Activated T-helper 1 cell treated with anti-CD3 and anti-CD28 coated beads, Interleukin-12 subunit alpha, Interleukin-12 subunit beta, Interleukin-2, Interleukin-4 antibody, amounts not matched to agents 30 ng/mL and 10 ng/mL and 1 ng/mL, durations not matched to agents 14 hours and 24 hours and 36 hours (primary cell): ENCODE data around the gene HNRNPDL. TPM values are rescaled to one million over a fixed set of nuclear protein-coding genes. Genes with fewer than 3 reads are reported as not detected.
A peak's percentile ranks its signal among the peaks of the same experiment; 100 is the strongest.
"Not testable (repeated sequence)": the region's sequence is repeated elsewhere in the genome, so short reads cannot be mapped to it uniquely, and the experiment has no call there.

Experiments used
- DNase-seq: peaks from one replicate; pipeline ENCODE4 v3.0.0; 2021; ENCODE audit warnings: low spot score
- H3K27ac Mint-ChIP-seq: one replicate; pipeline ENCODE4 v1.8.0; 2021; ENCODE audit warnings: mild to moderate bottlenecking, mixed read lengths
- H3K27me3 Mint-ChIP-seq: one replicate; pipeline ENCODE4 v1.8.0; 2022; ENCODE audit warnings: mild to moderate bottlenecking, moderate library complexity, mixed read lengths; ENCODE audit not compliant: insufficient read depth
- H3K36me3 Mint-ChIP-seq: one replicate; pipeline ENCODE4 v1.8.0; 2021; ENCODE audit warnings: low read depth, mixed read lengths
- H3K4me1 Mint-ChIP-seq: one replicate; pipeline ENCODE4 v1.8.0; 2021; ENCODE audit warnings: low read depth, mixed read lengths
- H3K4me3 Mint-ChIP-seq: one replicate; pipeline ENCODE4 v1.8.0; 2021; ENCODE audit warnings: mild to moderate bottlenecking, moderate library complexity, mixed read lengths
- H3K9me3 Mint-ChIP-seq: one replicate; pipeline ENCODE4 v1.8.0; 2021; ENCODE audit warnings: mixed read lengths
- intact Hi-C: fragments of 100-400 bp; cut with micrococcal nuclease; formaldehyde crosslinking; loops from one replicate; pipeline ENCODE4 v1.15.1; 2024
- total RNA-seq: library from RNA; stranded (reverse); gene quantifications from 2 replicates; pipeline ENCODE4 v1.2.3, GENCODE V29; 2022

Gene HNRNPDL
- total RNA-seq, 1 donor from 2014 or later, result 498 TPM

GRCh38 chr4:82429728-82430192, 502 bp downstream of the HNRNPDL start:
- no peaks in the 10 kb centered on the region for H3K9me3 Mint-ChIP-seq
- intact Hi-C loops, result loop anchor here (1.0 to 10.0 kb wide), 14 partner anchors 33 to 1026 kb away; partner anchors contain the start of genes COPS4, HELQ, LIN54 and RASGEF1B
- no peaks in the 10 kb centered on the region for H3K27me3 Mint-ChIP-seq
- peak overlapping the region; percentile 99 for H3K4me3 Mint-ChIP-seq
- peaks cover 56% of the 10 kb centered on the region for H3K36me3 Mint-ChIP-seq
- peak overlapping the region; percentile 99 for H3K27ac Mint-ChIP-seq
- peaks cover 67% of the 10 kb centered on the region for H3K4me1 Mint-ChIP-seq
- DNase-seq, result no peak

- H3K4me3 Mint-ChIP-seq, result peak overlapping the region; percentile 99
- peak; percentile 90 for DNase-seq
- peaks cover 69% of the 10 kb centered on the region for H3K4me1 Mint-ChIP-seq
- peaks cover 61% of the 10 kb centered on the region for H3K36me3 Mint-ChIP-seq
- peak overlapping the region; percentile 99 for H3K27ac Mint-ChIP-seq
- no peaks in the 10 kb centered on the region for H3K9me3 Mint-ChIP-seq
- intact Hi-C loops, result loop anchor here (1.0 to 2.0 kb wide), 3 partner anchors 55 to 471 kb away; partner anchors contain the start of gene THAP9
- no peaks in the 10 kb centered on the region for H3K27me3 Mint-ChIP-seq
Observed at GRCh38 chr4:82428969-82429727, 1.1 kb downstream of the HNRNPDL start.

- Mint-ChIP-seq H3K4me3 (peak overlapping the region; percentile 99), H3K4me1 (peaks cover 63% of the 10 kb centered on the region), H3K27me3 (no peaks in the 10 kb centered on the region), H3K27ac (peak overlapping the region; percentile 67), H3K9me3 (no peaks in the 10 kb centered on the region), H3K36me3 (peaks cover 62% of the 10 kb centered on the region)
- no peak for DNase-seq
- intact Hi-C loops, result loop anchor here (2.0 kb wide), 1 partner anchor 76 kb away; no protein-coding TSS in a partner anchor
Observed at GRCh38 chr4:82428526-82428968, 1.7 kb downstream of the HNRNPDL start.

GRCh38 chr4:82425478-82425877, 4.8 kb downstream of the HNRNPDL start:
- peaks cover 1% of the 10 kb centered on the region for H3K27me3 Mint-ChIP-seq
- DNase-seq, result no peak
- H3K4me1 Mint-ChIP-seq, result peaks cover 47% of the 10 kb centered on the region
- H3K27ac Mint-ChIP-seq, result no peak overlapping the region
- no peak overlapping the region for H3K4me3 Mint-ChIP-seq
- intact Hi-C loops, result no loop called here
- peaks cover 69% of the 10 kb centered on the region for H3K36me3 Mint-ChIP-seq
- no peaks in the 10 kb centered on the region for H3K9me3 Mint-ChIP-seq

GRCh38 chr4:82423245-82424054, 6.8 kb downstream of the HNRNPDL start:
- Mint-ChIP-seq H3K27me3 (peaks cover 9% of the 10 kb centered on the region), H3K4me3 (no peak overlapping the region), H3K36me3 (peaks cover 62% of the 10 kb centered on the region), H3K27ac (peak overlapping the region; percentile 38), H3K4me1 (peaks cover 47% of the 10 kb centered on the region), H3K9me3 (no peaks in the 10 kb centered on the region)
- intact Hi-C loops, result no loop called here
- DNase-seq, result no peak

GRCh38 chr4:82422616-82423015, 7.6 kb downstream of the HNRNPDL start:
- no peak for DNase-seq
- intact Hi-C loops, result no loop called here
- peaks cover 54% of the 10 kb centered on the region for H3K36me3 Mint-ChIP-seq
- no peak overlapping the region for H3K27ac Mint-ChIP-seq
- no peaks in the 10 kb centered on the region for H3K9me3 Mint-ChIP-seq
- peaks cover 14% of the 10 kb centered on the region for H3K27me3 Mint-ChIP-seq
- H3K4me3 Mint-ChIP-seq, result no peak overlapping the region
- H3K4me1 Mint-ChIP-seq, result peaks cover 39% of the 10 kb centered on the region

GRCh38 chr4:82421796-82422560, 8.3 kb downstream of the HNRNPDL start:
- intact Hi-C loops, result no loop called here
- H3K27ac Mint-ChIP-seq, result no peak overlapping the region
- no peak for DNase-seq

GRCh38 chr4:82419451-82419850, 10.8 kb downstream of the HNRNPDL start:
- Mint-ChIP-seq H3K4me1 (peaks cover 7% of the 10 kb centered on the region), H3K4me3 (no peak overlapping the region), H3K9me3 (no peaks in the 10 kb centered on the region), H3K36me3 (peaks cover 25% of the 10 kb centered on the region), H3K27me3 (peaks cover 27% of the 10 kb centered on the region), H3K27ac (no peak overlapping the region)
- intact Hi-C loops, result no loop called here
- no peak for DNase-seq

More at GRCh38 chr4:82421796-82422560, 8.3 kb downstream of the HNRNPDL start:
- peaks cover 18% of the 10 kb centered on the region for H3K27me3 Mint-ChIP-seq
- H3K9me3 Mint-ChIP-seq, result no peaks in the 10 kb centered on the region
- H3K36me3 Mint-ChIP-seq, result peaks cover 48% of the 10 kb centered on the region
- H3K4me3 Mint-ChIP-seq, result no peak overlapping the region
- H3K4me1 Mint-ChIP-seq, result peaks cover 33% of the 10 kb centered on the region

- no peak for DNase-seq
- H3K36me3 Mint-ChIP-seq, result no peaks in the 10 kb centered on the region
- H3K9me3 Mint-ChIP-seq, result no peaks in the 10 kb centered on the region
- H3K4me1 Mint-ChIP-seq, result no peaks in the 10 kb centered on the region
- intact Hi-C loops, result no loop called here
- H3K4me3 Mint-ChIP-seq, result no peak overlapping the region
- peaks cover 27% of the 10 kb centered on the region for H3K27me3 Mint-ChIP-seq
- H3K27ac Mint-ChIP-seq, result no peak overlapping the region
Observed at GRCh38 chr4:82415922-82416365, 14.3 kb downstream of the HNRNPDL start.

GRCh38 chr4:82415061-82415460, 15.2 kb downstream of the HNRNPDL start:
- H3K9me3 Mint-ChIP-seq, H3K4me3 Mint-ChIP-seq, H3K27ac Mint-ChIP-seq, intact Hi-C loops, DNase-seq, H3K36me3 Mint-ChIP-seq, H3K4me1 Mint-ChIP-seq: not testable (repeated sequence)
- peaks cover 24% of the 10 kb centered on the region for H3K27me3 Mint-ChIP-seq

GRCh38 chr4:82403725-82404124, 26.5 kb downstream of the HNRNPDL start:
- Mint-ChIP-seq H3K4me3 (no peak overlapping the region), H3K4me1 (no peaks in the 10 kb centered on the region), H3K36me3 (no peaks in the 10 kb centered on the region), H3K9me3 (no peaks in the 10 kb centered on the region), H3K27me3 (peaks cover 15% of the 10 kb centered on the region), H3K27ac (no peak overlapping the region)
- intact Hi-C loops, result no loop called here
- no peak for DNase-seq

GRCh38 chr4:82402196-82402775, 28.0 kb downstream of the HNRNPDL start:
- intact Hi-C loops, result no loop called here
- Mint-ChIP-seq H3K4me3 (no peak overlapping the region), H3K27ac (no peak overlapping the region), H3K4me1 (no peaks in the 10 kb centered on the region), H3K27me3 (peaks cover 15% of the 10 kb centered on the region), H3K9me3 (no peaks in the 10 kb centered on the region), H3K36me3 (no peaks in the 10 kb centered on the region)
- no peak for DNase-seq
